Measurements from ENCODE around the gene GSC2.

GRCh38 chr22:19132693-19133400, 17.2 kb downstream of the GSC2 start:
- TF ChIP-seq ZBTB7A (IDR thresholded peaks at IDR 0.05; ENCODE audit: low read depth) (no peak), TAF1 (IDR thresholded peaks at IDR 0.05; ENCODE audit: low read depth) (no peak), YY1 (IDR thresholded peaks at IDR 0.05; ENCODE audit: low read depth) (no peak), EP300 (IDR thresholded peaks at IDR 0.05; ENCODE audit: borderline replicate concordance) (no peak), CREB1 (IDR thresholded peaks at IDR 0.05; ENCODE audit: low read depth) (no peak), EGR1 (IDR thresholded peaks at IDR 0.05) (no peak), TCF12 (IDR thresholded peaks at IDR 0.05; ENCODE audit: low read depth) (no peak), REST (IDR thresholded peaks at IDR 0.05; ENCODE audit: low read depth) (no peak), FOXM1 (IDR thresholded peaks at IDR 0.05; ENCODE audit: borderline replicate concordance, low read depth) (no peak), USF1 (IDR thresholded peaks at IDR 0.05) (no peak), RAD21 (IDR thresholded peaks at IDR 0.05; ENCODE audit: low read depth) (no peak), CEBPB (IDR thresholded peaks at IDR 0.05) (no peak)
- TF ChIP-seq, protein P1, sequence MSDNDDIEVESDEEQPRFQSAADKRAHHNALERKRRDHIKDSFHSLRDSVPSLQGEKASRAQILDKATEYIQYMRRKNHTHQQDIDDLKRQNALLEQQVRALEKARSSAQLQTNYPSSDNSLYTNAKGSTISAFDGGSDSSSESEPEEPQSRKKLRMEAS (IDR thresholded peaks at IDR 0.05): no peak
